Rectal smooth muscle tissue (tissue), 1 donor: ENCODE results near the gene KLHL13.

Source experiments
- H3K27ac ChIP-seq: one replicate; pipeline ENCODE4 v1.7.0; 2013; ENCODE audit warnings: low read depth, low read length, inconsistent platforms
- H3K27me3 ChIP-seq: one replicate; pipeline ENCODE4 v1.7.0; 2013; ENCODE audit warnings: low read length; ENCODE audit not compliant: control insufficient read depth, insufficient read depth
- H3K36me3 ChIP-seq: one replicate; pipeline ENCODE4 v1.7.0; 2013; ENCODE audit warnings: low read length; ENCODE audit not compliant: control insufficient read depth, insufficient read depth
- H3K4me1 ChIP-seq: one replicate; pipeline ENCODE4 v1.7.0; 2013; ENCODE audit warnings: low read length; ENCODE audit not compliant: control insufficient read depth, insufficient read depth
- H3K4me3 ChIP-seq: one replicate; pipeline ENCODE4 v1.7.0; 2013; ENCODE audit warnings: low read length
- H3K9ac ChIP-seq: one replicate; pipeline ENCODE4 v1.7.0; 2013; ENCODE audit warnings: low read length

KLHL13 gene

DNA sequence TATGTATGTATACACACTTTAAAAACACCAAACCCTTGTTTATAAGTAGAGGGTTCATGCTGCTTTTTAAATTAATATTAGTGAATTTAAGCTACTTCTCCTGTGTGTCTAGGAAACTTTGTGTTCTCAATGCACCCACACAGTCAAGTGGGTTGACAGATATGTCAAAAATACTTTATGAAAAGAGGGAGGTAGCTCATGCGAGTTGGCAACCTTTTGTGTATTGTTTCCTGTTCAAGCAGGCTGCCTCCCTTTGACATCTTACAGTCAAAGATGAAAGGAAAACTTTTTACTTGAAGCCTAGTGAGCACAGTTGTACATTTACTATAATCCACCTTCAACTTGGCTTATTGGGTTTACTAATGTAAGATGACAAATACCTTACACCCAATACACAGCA is 218.4 kb downstream of the KLHL13 start:
- Histone ChIP-seq H3K27me3 (no peaks in the 10 kb centered on the region), H3K27ac (no peak overlapping the region), H3K36me3 (no peaks in the 10 kb centered on the region), H3K4me3 (no peak overlapping the region), H3K4me1 (no peaks in the 10 kb centered on the region), H3K9ac (no peak overlapping the region)

DNA sequence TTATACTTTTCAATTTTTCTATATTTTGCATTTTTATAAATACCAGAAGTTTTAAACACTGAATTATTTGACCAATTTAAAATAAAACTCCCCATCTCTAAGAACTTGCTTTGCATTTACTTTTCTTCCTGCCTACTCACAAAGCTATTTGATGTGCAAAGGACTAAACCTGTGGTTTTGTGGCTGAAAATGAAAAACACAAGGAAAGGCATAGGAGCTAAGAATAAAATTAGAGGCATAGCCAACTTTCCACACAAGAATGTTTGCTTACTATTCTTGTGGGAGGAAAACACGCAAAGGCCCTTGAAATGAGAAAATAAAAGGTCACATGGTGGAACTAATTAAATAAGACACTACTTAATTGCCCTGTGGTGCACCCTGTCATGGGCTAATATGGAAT is 221.2 kb downstream of the KLHL13 start:
- Histone ChIP-seq H3K4me1 (no peaks in the 10 kb centered on the region), H3K9ac (no peak overlapping the region)

DNA sequence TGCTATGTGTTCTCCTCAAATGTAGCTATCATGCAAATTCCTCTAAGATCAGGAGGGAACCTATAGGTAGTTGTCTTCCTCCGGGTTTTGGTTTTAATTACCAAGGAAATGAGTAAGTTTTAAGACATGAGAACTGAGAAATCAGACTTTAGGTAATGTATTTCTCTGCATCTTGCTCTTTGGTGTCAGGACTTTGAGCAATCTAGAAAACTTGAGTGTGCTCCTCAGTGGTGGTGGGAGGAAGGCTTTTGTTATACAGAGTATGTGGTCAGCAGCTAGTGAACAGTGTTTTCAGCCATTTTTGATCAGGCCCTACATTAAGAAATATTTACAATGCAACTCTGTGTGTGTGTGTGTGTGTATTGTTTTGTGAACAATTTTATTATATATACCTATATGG is 224.1 kb downstream of the KLHL13 start:
- Histone ChIP-seq H3K4me3 (no peak overlapping the region), H3K9ac (no peak overlapping the region), H3K36me3 (no peaks in the 10 kb centered on the region), H3K27me3 (no peaks in the 10 kb centered on the region), H3K4me1 (no peaks in the 10 kb centered on the region), H3K27ac (no peak overlapping the region)

More for the DNA sequence above, 221.2 kb downstream of the KLHL13 start:
- Histone ChIP-seq H3K27ac (no peak overlapping the region), H3K4me3 (no peak overlapping the region), H3K36me3 (no peaks in the 10 kb centered on the region), H3K27me3 (no peaks in the 10 kb centered on the region)

DNA sequence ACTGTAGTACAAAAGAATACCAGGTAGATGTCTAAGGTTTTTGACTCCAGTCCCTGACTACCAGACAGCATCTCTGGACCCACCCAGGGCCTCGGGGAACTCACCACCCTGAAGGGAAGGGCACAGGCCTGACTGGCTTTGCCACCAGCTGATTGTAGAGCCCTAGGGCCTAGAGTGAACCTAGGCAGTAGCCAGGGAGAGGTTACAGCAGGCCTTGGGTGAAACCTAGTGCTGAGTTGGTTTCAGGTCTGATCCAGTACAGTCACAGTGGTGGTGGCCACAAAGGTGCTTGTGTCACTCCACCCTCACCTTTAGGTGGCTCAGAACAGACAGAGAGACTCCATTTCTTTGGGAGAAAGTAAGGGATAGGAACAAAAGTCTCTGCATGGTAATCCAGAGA is 244.8 kb downstream of the KLHL13 start:
- Histone ChIP-seq H3K36me3 (no peaks in the 10 kb centered on the region), H3K9ac (no peak overlapping the region), H3K4me3 (no peak overlapping the region), H3K27me3 (no peaks in the 10 kb centered on the region), H3K4me1 (no peaks in the 10 kb centered on the region), H3K27ac (no peak overlapping the region)

DNA sequence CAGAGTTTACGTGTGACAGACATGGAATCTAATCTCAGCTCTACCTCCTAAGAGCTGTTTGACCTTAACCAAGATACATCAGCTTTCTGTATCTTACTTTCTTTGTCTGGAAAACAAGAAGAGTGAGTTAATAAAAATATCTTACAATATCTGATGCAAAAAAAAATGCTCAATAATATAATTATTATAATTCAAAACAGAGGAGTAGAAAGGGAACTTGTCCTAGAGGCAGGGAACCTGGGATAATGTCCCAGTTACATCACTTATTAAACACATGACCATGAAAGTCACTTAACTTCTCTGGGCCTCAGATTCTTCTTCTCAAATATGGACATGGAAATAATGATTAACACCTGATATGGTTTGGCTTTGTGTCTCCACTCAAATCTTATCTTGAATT is 256.1 kb downstream of the KLHL13 start:
- H3K4me1 ChIP-seq = no peaks in the 10 kb centered on the region
- no peak overlapping the region for H3K27ac ChIP-seq
- no peaks in the 10 kb centered on the region for H3K36me3 ChIP-seq
- no peak overlapping the region for H3K4me3 ChIP-seq
- no peak overlapping the region for H3K9ac ChIP-seq
- H3K27me3 ChIP-seq = no peaks in the 10 kb centered on the region

DNA sequence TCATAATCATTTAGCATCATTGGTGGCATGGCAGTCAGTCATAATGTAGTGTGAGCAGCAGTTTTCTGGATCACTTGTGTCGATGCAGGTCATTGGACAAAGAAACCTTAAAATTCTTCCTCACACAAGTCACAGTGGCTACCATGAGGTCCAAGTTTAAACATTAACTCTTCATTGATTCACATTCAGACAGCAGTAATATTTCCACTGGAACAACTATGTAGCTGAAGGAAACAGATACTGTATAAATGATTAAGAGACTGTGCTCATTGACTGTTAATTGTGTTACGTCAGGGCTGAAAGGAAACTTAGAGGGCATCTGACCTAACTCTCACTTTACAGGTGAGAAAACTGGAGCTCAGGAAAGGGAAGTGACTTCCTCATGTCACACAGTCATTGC is 261.8 kb downstream of the KLHL13 start:
- H3K27me3 ChIP-seq = no peaks in the 10 kb centered on the region
- no peak overlapping the region for H3K9ac ChIP-seq
- H3K27ac ChIP-seq = no peak overlapping the region

DNA sequence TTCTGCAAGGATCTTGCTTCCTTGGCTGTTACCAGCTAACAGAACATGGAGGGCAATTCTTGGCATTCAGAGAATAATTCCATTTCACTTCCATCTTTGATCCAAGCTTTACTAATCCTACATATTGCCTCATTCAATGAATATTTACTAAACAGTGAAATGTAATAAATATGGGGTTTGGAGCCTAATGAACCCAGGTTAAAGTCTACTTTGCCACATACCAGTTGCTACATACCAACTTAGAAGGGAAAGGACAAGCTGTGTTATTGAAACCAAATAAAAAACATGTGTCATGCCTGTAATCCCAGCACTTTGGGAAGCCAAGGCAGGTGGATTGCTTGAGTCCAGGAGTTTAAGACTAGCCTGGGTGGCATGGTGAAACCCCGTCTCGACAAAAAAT is 265.6 kb downstream of the KLHL13 start:
- Histone ChIP-seq H3K27me3 (no peaks in the 10 kb centered on the region), H3K4me1 (no peaks in the 10 kb centered on the region)

More for the DNA sequence above, 261.8 kb downstream of the KLHL13 start:
- H3K4me1 ChIP-seq = no peaks in the 10 kb centered on the region
- H3K36me3 ChIP-seq = no peaks in the 10 kb centered on the region
- no peak overlapping the region for H3K4me3 ChIP-seq

More for the DNA sequence above, 265.6 kb downstream of the KLHL13 start:
- no peak overlapping the region for H3K4me3 ChIP-seq
- H3K9ac ChIP-seq = no peak overlapping the region
- no peak overlapping the region for H3K27ac ChIP-seq
- no peaks in the 10 kb centered on the region for H3K36me3 ChIP-seq
